ENCODE data around the gene ZNF195.
"Not testable (repeated sequence)": the region's sequence is repeated elsewhere in the genome, so short reads cannot be mapped to it uniquely, and the experiment has no call there.

The ZNF195 gene

GRCh38 chr11:3398509-3398908, 19.6 kb upstream of the ZNF195 start:
- not testable (repeated sequence) for DNase-seq (ENCODE audit: low read depth); H3K4me3 ChIP-seq (ENCODE audit: low read depth, low read length)

DNA sequence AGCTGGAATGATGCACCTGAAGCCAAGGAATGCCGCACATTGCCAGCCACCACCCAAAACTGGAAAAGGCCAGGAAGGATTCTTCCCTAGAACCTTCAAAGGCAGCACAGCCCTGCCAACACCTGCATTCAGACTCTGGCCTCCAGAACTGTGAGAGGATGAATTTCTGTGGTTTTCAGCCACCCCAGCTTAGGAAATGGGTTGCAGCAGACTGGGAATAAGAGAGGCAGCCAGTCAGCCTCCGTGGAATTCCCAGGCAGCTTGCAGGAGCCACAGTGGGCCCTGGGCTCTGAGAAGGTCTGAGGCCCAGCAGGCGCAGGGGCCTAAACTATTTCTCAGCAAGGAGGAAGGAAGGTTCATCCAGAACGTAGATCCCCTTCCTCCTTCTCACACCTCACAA, 19.2 kb upstream of the ZNF195 start:
- not testable (repeated sequence) for DNase-seq (ENCODE audit: low read depth); H3K4me3 ChIP-seq (ENCODE audit: low read depth, low read length)

- not testable (repeated sequence) for H3K4me3 ChIP-seq (ENCODE audit: low read depth, low read length); DNase-seq (ENCODE audit: low read depth)
Measured at GRCh38 chr11:3397210-3397609, 18.3 kb upstream of the ZNF195 start.

GRCh38 chr11:3395468-3395867, 16.5 kb upstream of the ZNF195 start:
- not testable (repeated sequence) for DNase-seq (ENCODE audit: low read depth); H3K4me3 ChIP-seq (ENCODE audit: low read depth, low read length)

GRCh38 chr11:3394956-3395355, 16.0 kb upstream of the ZNF195 start:
- H3K4me3 ChIP-seq (ENCODE audit: low read depth, low read length); DNase-seq (ENCODE audit: low read depth): not testable (repeated sequence)

- not testable (repeated sequence) for DNase-seq (ENCODE audit: low read depth); H3K4me3 ChIP-seq (ENCODE audit: low read depth, low read length)
Measured at GRCh38 chr11:3393450-3393849, 14.5 kb upstream of the ZNF195 start.

DNA sequence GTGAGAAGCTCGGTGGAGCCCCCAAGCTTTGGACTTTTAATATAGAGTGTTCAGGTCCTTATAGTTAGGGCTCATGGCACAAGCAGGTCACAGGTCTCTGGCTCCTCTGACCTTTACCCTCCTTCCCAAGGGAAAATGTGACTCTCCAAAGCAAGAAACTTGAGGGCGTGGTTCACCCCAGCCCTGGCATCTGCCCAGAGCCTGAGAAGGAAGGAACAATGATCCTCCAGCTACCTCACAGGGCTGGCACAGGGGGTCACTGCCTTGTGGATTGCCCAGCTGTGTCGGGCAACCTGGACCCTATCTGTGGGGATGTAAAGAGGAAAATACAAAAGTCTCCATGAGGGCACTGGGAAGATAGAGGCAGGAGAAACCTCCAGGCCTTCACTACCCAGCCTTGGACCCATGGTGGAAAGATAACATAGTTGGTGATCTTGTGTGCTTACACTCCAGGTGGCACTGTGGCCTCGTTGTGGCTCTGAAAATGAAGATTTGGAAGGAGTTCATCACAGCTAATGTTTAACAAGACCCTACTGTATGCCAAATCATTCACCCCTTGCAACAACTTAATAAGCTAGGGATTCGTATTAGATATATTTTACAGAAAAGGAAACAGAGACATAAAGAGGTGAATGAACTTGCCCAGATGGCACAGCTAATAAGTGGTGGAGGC, 3.8 kb upstream of the ZNF195 start:
- TF ChIP-seq MYC (IDR thresholded peaks at IDR 0.05; ENCODE audit: low read depth, low read length) (no peak), MAX (IDR thresholded peaks at IDR 0.05; ENCODE audit: low read depth, low read length) (no peak), CTCF (IDR thresholded peaks at IDR 0.05; ENCODE audit: low read depth, low read length) (no peak), POLR2A (IDR thresholded peaks at IDR 0.05; ENCODE audit: extremely low read depth, insufficient read length) (no peak)
- no peak overlapping the region for H3K4me3 ChIP-seq (ENCODE audit: low read depth, low read length)
- DNase-seq (ENCODE audit: low read depth) = no peak

GRCh38 chr11:3381794-3382193, 2.8 kb upstream of the ZNF195 start:
- TF ChIP-seq MAX (IDR thresholded peaks at IDR 0.05; ENCODE audit: low read depth, low read length) (no peak), POLR2A (IDR thresholded peaks at IDR 0.05; ENCODE audit: extremely low read depth, insufficient read length) (no peak), CTCF (IDR thresholded peaks at IDR 0.05; ENCODE audit: low read depth, low read length) (no peak), MYC (IDR thresholded peaks at IDR 0.05; ENCODE audit: low read depth, low read length) (no peak)
- DNase-seq (ENCODE audit: low read depth) = no peak
- no peak overlapping the region for H3K4me3 ChIP-seq (ENCODE audit: low read depth, low read length)

- H3K4me3 ChIP-seq (ENCODE audit: low read depth, low read length) = no peak overlapping the region
- TF ChIP-seq POLR2A (IDR thresholded peaks at IDR 0.05; ENCODE audit: extremely low read depth, insufficient read length) (no peak), CTCF (IDR thresholded peaks at IDR 0.05; ENCODE audit: low read depth, low read length) (no peak), MYC (IDR thresholded peaks at IDR 0.05; ENCODE audit: low read depth, low read length) (no peak), MAX (IDR thresholded peaks at IDR 0.05; ENCODE audit: low read depth, low read length) (no peak)
- no peak for DNase-seq (ENCODE audit: low read depth)
Measured at GRCh38 chr11:3380706-3381545, 2.0 kb upstream of the ZNF195 start.
